Mucosa of descending colon (tissue), 3 donors: ENCODE results near the gene SLC2A13. TPM values are rescaled to one million over a fixed set of nuclear protein-coding genes. Genes with fewer than 3 reads are reported as not detected.
A peak's percentile ranks its signal among the peaks of the same experiment; 100 is the strongest.

Experiments
- ATAC-seq: fragments of 200-7000 bp; cut with Tn5 transposase; one replicate; pipeline ENCODE4 v1.9.1; 2020; ENCODE audit warnings: mild to moderate bottlenecking, moderate library complexity
- DNase-seq, 3 donors: peaks; one replicate each; pipeline ENCODE4 v3.0.0-alpha.2; 2020
- H3K36me3 ChIP-seq: fragments of 200-600 bp; one replicate; pipeline ENCODE4 v1.8.0; 2021; ENCODE audit warnings: low read depth, mild to moderate bottlenecking
- H3K4me1 ChIP-seq: fragments of 200-600 bp; one replicate; pipeline ENCODE4 v1.8.0; 2021; ENCODE audit warnings: low read depth, mild to moderate bottlenecking
- H3K4me3 ChIP-seq: fragments of 200-600 bp; one replicate; pipeline ENCODE4 v1.8.0; 2021; ENCODE audit warnings: mild to moderate bottlenecking
- H3K9me3 ChIP-seq: fragments of 200-600 bp; one replicate; pipeline ENCODE4 v1.8.0; 2021; ENCODE audit warnings: mild to moderate bottlenecking
- CTCF ChIP-seq: fragments of 200-600 bp; IDR thresholded peaks from one replicate; pipeline ENCODE4 v1.8.0; 2022; ENCODE audit warnings: antibody characterized with exemption, mild to moderate bottlenecking
- intact Hi-C, 2 donors: fragments of 100-400 bp; cut with DNase I in 1 of 2; cut with micrococcal nuclease in 1 of 2; formaldehyde crosslinking; loops; one replicate each; pipeline versions ENCODE4 v1.11.0 to v1.11.1; 2022; cut with DNase I, micrococcal nuclease
- total RNA-seq, 3 donors: library from RNA; stranded (reverse); fragmentation: NEBNext Ultra II Directional in 2 of 3; extraction: Animal tissue kit (Norgen Biotek cat#: 25700) in 2 of 3; gene quantifications; one replicate each; pipeline versions ENCODE4 v1.2.1 to v1.2.4, GENCODE V29; 2021 to 2023
- donor health status: DM: no; HTN: no; CAD: no; lungs with moderate emphysema.
- donor health status: DM: no; HTN: no; CAD: no.
- donor health status: DM: no; HTN: yes; CAD: no.

SLC2A13 gene
- total RNA-seq, 3 donors from 2014 or later: 25.0 to 41.8 (median 34.1) TPM

GRCh38 chr12:39805651-39806050, 300.2 kb downstream of the SLC2A13 start:
- no peak for ATAC-seq

GRCh38 chr12:39804898-39805297, 301.0 kb downstream of the SLC2A13 start:
- intact Hi-C loops: no loop called here
- peak; percentile 42 for ATAC-seq
- TF ChIP-seq CTCF: no peak
- no peak for DNase-seq
- Histone ChIP-seq H3K4me1 (no peaks in the 10 kb centered on the region), H3K9me3 (peaks cover 2% of the 10 kb centered on the region), H3K36me3 (no peaks in the 10 kb centered on the region), H3K4me3 (no peak overlapping the region)

More at GRCh38 chr12:39805651-39806050, 300.2 kb downstream of the SLC2A13 start:
- peaks cover 10% of the 10 kb centered on the region for H3K9me3 ChIP-seq
- no peaks in the 10 kb centered on the region for H3K4me1 ChIP-seq
- no peak for TF ChIP-seq CTCF
- DNase-seq: no peak
- intact Hi-C loops: no loop called here
- H3K36me3 ChIP-seq: no peaks in the 10 kb centered on the region
- H3K4me3 ChIP-seq: no peak overlapping the region

GRCh38 chr12:39804479-39804878, 301.4 kb downstream of the SLC2A13 start:
- H3K36me3 ChIP-seq: no peaks in the 10 kb centered on the region
- intact Hi-C loops: no loop called here

GRCh38 chr12:39803151-39803550, 302.7 kb downstream of the SLC2A13 start:
- intact Hi-C loops: no loop called here
- DNase-seq: no peak
- Histone ChIP-seq H3K4me1 (no peaks in the 10 kb centered on the region), H3K4me3 (no peak overlapping the region), H3K9me3 (no peaks in the 10 kb centered on the region), H3K36me3 (no peaks in the 10 kb centered on the region)
- TF ChIP-seq CTCF: no peak
- no peak for ATAC-seq

More at GRCh38 chr12:39804479-39804878, 301.4 kb downstream of the SLC2A13 start:
- no peak overlapping the region for H3K4me3 ChIP-seq
- no peaks in the 10 kb centered on the region for H3K9me3 ChIP-seq
- no peak for ATAC-seq
- no peak for DNase-seq
- no peak for TF ChIP-seq CTCF
- H3K4me1 ChIP-seq: no peaks in the 10 kb centered on the region

GRCh38 chr12:39798977-39799376, 306.9 kb downstream of the SLC2A13 start:
- Histone ChIP-seq H3K4me3 (no peak overlapping the region), H3K36me3 (no peaks in the 10 kb centered on the region), H3K4me1 (no peaks in the 10 kb centered on the region), H3K9me3 (no peaks in the 10 kb centered on the region)
- DNase-seq: no peak
- ATAC-seq: no peak
- intact Hi-C loops: no loop called here
- TF ChIP-seq CTCF: no peak

GRCh38 chr12:39798429-39798828, 307.5 kb downstream of the SLC2A13 start:
- Histone ChIP-seq H3K4me1 (no peaks in the 10 kb centered on the region), H3K9me3 (no peaks in the 10 kb centered on the region), H3K4me3 (no peak overlapping the region), H3K36me3 (no peaks in the 10 kb centered on the region)
- DNase-seq (no peak), ATAC-seq (no peak)
- TF ChIP-seq CTCF: no peak
- intact Hi-C loops: no loop called here
